HG03159 (cell line): Measurements from ENCODE around the gene RBM33.

ENCODE experiments used
- ATAC-seq: cut with Tn5 transposase; IDR thresholded peaks from one replicate; pipeline ENCODE4 v1.9.1; 2021; ENCODE audit warnings: mild to moderate bottlenecking, moderate library complexity; ENCODE audit not compliant: unreplicated experiment

The RBM33 gene

GRCh38 chr7:155804431-155804831 is 160.0 kb downstream of the RBM33 start:
- no peak for ATAC-seq

- peak; percentile 36 for ATAC-seq
These were observed 160.7 kb downstream of the RBM33 start for GRCh38 chr7:155804897-155805825.

GRCh38 chr7:155805826-155806095 is 161.3 kb downstream of the RBM33 start:
- no peak for ATAC-seq

GRCh38 chr7:155806096-155806871 is 161.8 kb downstream of the RBM33 start:
- no peak for ATAC-seq

- ATAC-seq = no peak
These were observed 162.7 kb downstream of the RBM33 start for GRCh38 chr7:155807065-155807671.

GRCh38 chr7:155807789-155808548 is 163.5 kb downstream of the RBM33 start:
- ATAC-seq = no peak

- no peak for ATAC-seq
These were observed 164.3 kb downstream of the RBM33 start for GRCh38 chr7:155808549-155809331.

GRCh38 chr7:155809332-155809946 is 165.0 kb downstream of the RBM33 start:
- ATAC-seq = no peak

- ATAC-seq = no peak
These were observed 165.7 kb downstream of the RBM33 start for GRCh38 chr7:155809947-155810769.

GRCh38 chr7:155810770-155811559 is 166.5 kb downstream of the RBM33 start:
- ATAC-seq = no peak

- no peak for ATAC-seq
These were observed 167.1 kb downstream of the RBM33 start for GRCh38 chr7:155811560-155811894.

GRCh38 chr7:155811895-155812761 is 167.7 kb downstream of the RBM33 start, which contains the start of gene SHH:
Gene SHH, minus strand, starts transcription at chr7:155812463. Its CDS starts 341 bp downstream, at chr7:155812122.
- no peak for ATAC-seq

GRCh38 chr7:155813125-155813524 is 168.7 kb downstream of the RBM33 start:
- ATAC-seq = no peak

- ATAC-seq = no peak
These were observed 169.3 kb downstream of the RBM33 start for GRCh38 chr7:155813546-155814315.

- ATAC-seq = no peak
These were observed 170.1 kb downstream of the RBM33 start for GRCh38 chr7:155814316-155815276.
